Measurements from ENCODE around the gene IL12RB2.

IL12RB2 gene

GRCh38 chr1:67308136-67308535, 463 bp downstream of the IL12RB2 start:
- H4K91ac ChIP-seq (ENCODE audit: low read depth, low read length, poor library complexity) = no peak overlapping the region
- H3K79me1 ChIP-seq (ENCODE audit: low read depth, low read length) = no peaks in the 10 kb centered on the region
- no peak overlapping the region for H3K23ac ChIP-seq (ENCODE audit: low read depth, low read length, poor library complexity)
- H3K4me2 ChIP-seq (ENCODE audit: insufficient read depth, low read length, poor library complexity, severe bottlenecking) = peak overlapping the region; percentile 66
- no peak overlapping the region for H3K18ac ChIP-seq (ENCODE audit: low read length)
- no peak overlapping the region for H3K4me3 ChIP-seq (ENCODE audit: low read length in 2 of 2)
- peak overlapping the region; percentile 33 for H2AFZ ChIP-seq (ENCODE audit: low read length)
- H3K36me3 ChIP-seq (replicated peaks in 1 of 2; ENCODE audit: control insufficient read depth in 2 of 2, insufficient read depth in 2 of 2, low read length in 2 of 2) = no peaks in the 10 kb centered on the region
- no peak overlapping the region for H2AK5ac ChIP-seq (ENCODE audit: low read depth, low read length)
- no peak overlapping the region for H3K14ac ChIP-seq (ENCODE audit: low read length)
- H3K9ac ChIP-seq (ENCODE audit: low read depth, low read length, poor library complexity) = no peak overlapping the region
- no peak overlapping the region for H3K4ac ChIP-seq (ENCODE audit: low read length)
- H3K4me1 ChIP-seq (ENCODE audit: control insufficient read depth in 2 of 2, insufficient read depth in 1 of 2, low read depth in 1 of 2, low read length in 2 of 2) = peaks cover 0 to 3% of the 10 kb centered on the region in 2 donors
- no peak overlapping the region for H2BK15ac ChIP-seq (ENCODE audit: low read length)
- H3K9me3 ChIP-seq (replicated peaks in 1 of 2; ENCODE audit: control insufficient read depth in 2 of 2, insufficient read depth in 1 of 2, low read depth in 1 of 2, low read length in 2 of 2) = no peaks in the 10 kb centered on the region
- H2BK120ac ChIP-seq (ENCODE audit: low read depth, low read length) = no peak overlapping the region
- DNase-seq (ENCODE audit: low spot score) = no peak
- no peak overlapping the region for H2BK12ac ChIP-seq (ENCODE audit: low read length)
- peaks cover 3 to 75% (median 13%) of the 10 kb centered on the region in 3 experiments for H3K27me3 ChIP-seq (ENCODE audit: control insufficient read depth in 3 of 3, insufficient read depth in 3 of 3, low read depth in 1 of 3, low read length in 3 of 3)
- H4K8ac ChIP-seq (ENCODE audit: low read depth, low read length) = no peak overlapping the region
- no peak overlapping the region for H3K27ac ChIP-seq (replicated peaks; ENCODE audit: low read length)
- no CpG with 5 or more reads among the region's 15 CpGs for WGBS, 2 donors (ENCODE audit: extremely low coverage in 2 of 2, insufficient read length in 2 of 2, insufficient replicate concordance in 1 of 2)
- no peak overlapping the region for H2BK5ac ChIP-seq (ENCODE audit: low read length)

GRCh38 chr1:67312615-67313014, 4.9 kb downstream of the IL12RB2 start:
- no peak overlapping the region for H2BK15ac ChIP-seq (ENCODE audit: low read length)
- no peak overlapping the region for H3K9ac ChIP-seq (ENCODE audit: low read depth, low read length, poor library complexity)
- H3K4me2 ChIP-seq (ENCODE audit: insufficient read depth, low read length, poor library complexity, severe bottlenecking) = no peak overlapping the region
- no peak overlapping the region for H3K23ac ChIP-seq (ENCODE audit: low read depth, low read length, poor library complexity)
- no peak overlapping the region for H4K8ac ChIP-seq (ENCODE audit: low read depth, low read length)
- H2BK12ac ChIP-seq (ENCODE audit: low read length) = no peak overlapping the region
- no peaks in the 10 kb centered on the region for H3K4me1 ChIP-seq (ENCODE audit: control insufficient read depth in 2 of 2, insufficient read depth in 1 of 2, low read depth in 1 of 2, low read length in 2 of 2)
- H3K4ac ChIP-seq (ENCODE audit: low read length) = no peak overlapping the region
- no peak overlapping the region for H2BK5ac ChIP-seq (ENCODE audit: low read length)
- no peak overlapping the region for H3K27ac ChIP-seq (replicated peaks; ENCODE audit: low read length)
- H2AK5ac ChIP-seq (ENCODE audit: low read depth, low read length) = no peak overlapping the region
- H3K14ac ChIP-seq (ENCODE audit: low read length) = no peak overlapping the region
- no peak overlapping the region for H3K4me3 ChIP-seq (ENCODE audit: low read length in 2 of 2)
- no peak overlapping the region for H3K18ac ChIP-seq (ENCODE audit: low read length)
- no peaks in the 10 kb centered on the region for H3K36me3 ChIP-seq (replicated peaks in 1 of 2; ENCODE audit: control insufficient read depth in 2 of 2, insufficient read depth in 2 of 2, low read length in 2 of 2)
- H2BK120ac ChIP-seq (ENCODE audit: low read depth, low read length) = no peak overlapping the region
- DNase-seq (ENCODE audit: low spot score) = no peak
- no peaks in the 10 kb centered on the region for H3K79me1 ChIP-seq (ENCODE audit: low read depth, low read length)
- WGBS, 2 donors (ENCODE audit: extremely low coverage in 2 of 2, insufficient read length in 2 of 2, insufficient replicate concordance in 1 of 2) = no CpG with 5 or more reads among the region's 2 CpGs
- H4K91ac ChIP-seq (ENCODE audit: low read depth, low read length, poor library complexity) = no peak overlapping the region
- peaks cover 0 to 68% (median 6%) of the 10 kb centered on the region in 3 experiments for H3K27me3 ChIP-seq (ENCODE audit: control insufficient read depth in 3 of 3, insufficient read depth in 3 of 3, low read depth in 1 of 3, low read length in 3 of 3)
- no peaks in the 10 kb centered on the region for H3K9me3 ChIP-seq (replicated peaks in 1 of 2; ENCODE audit: control insufficient read depth in 2 of 2, insufficient read depth in 1 of 2, low read depth in 1 of 2, low read length in 2 of 2)
- no peak overlapping the region for H2AFZ ChIP-seq (ENCODE audit: low read length)

GRCh38 chr1:67313934-67314671, 6.4 kb downstream of the IL12RB2 start:
- no peak overlapping the region for H3K4me3 ChIP-seq (ENCODE audit: low read length in 2 of 2)
- no peak overlapping the region for H2BK15ac ChIP-seq (ENCODE audit: low read length)
- no peak for DNase-seq (ENCODE audit: low spot score)
- no peak overlapping the region for H2BK12ac ChIP-seq (ENCODE audit: low read length)
- H4K91ac ChIP-seq (ENCODE audit: low read depth, low read length, poor library complexity) = no peak overlapping the region
- no peak overlapping the region for H3K18ac ChIP-seq (ENCODE audit: low read length)
- H3K9me3 ChIP-seq (replicated peaks in 1 of 2; ENCODE audit: control insufficient read depth in 2 of 2, insufficient read depth in 1 of 2, low read depth in 1 of 2, low read length in 2 of 2) = no peaks in the 10 kb centered on the region
- no peak overlapping the region for H2AFZ ChIP-seq (ENCODE audit: low read length)
- H3K79me1 ChIP-seq (ENCODE audit: low read depth, low read length) = no peaks in the 10 kb centered on the region
- no peak overlapping the region for H3K9ac ChIP-seq (ENCODE audit: low read depth, low read length, poor library complexity)
- no peaks in the 10 kb centered on the region for H3K36me3 ChIP-seq (replicated peaks in 1 of 2; ENCODE audit: control insufficient read depth in 2 of 2, insufficient read depth in 2 of 2, low read length in 2 of 2)
- H3K4ac ChIP-seq (ENCODE audit: low read length) = no peak overlapping the region
- no peak overlapping the region for H3K27ac ChIP-seq (replicated peaks; ENCODE audit: low read length)
- H3K23ac ChIP-seq (ENCODE audit: low read depth, low read length, poor library complexity) = no peak overlapping the region
- H4K8ac ChIP-seq (ENCODE audit: low read depth, low read length) = no peak overlapping the region
- WGBS, 2 donors (ENCODE audit: extremely low coverage in 2 of 2, insufficient read length in 2 of 2, insufficient replicate concordance in 1 of 2) = no CpG with 5 or more reads among the region's 8 CpGs
- H2AK5ac ChIP-seq (ENCODE audit: low read depth, low read length) = no peak overlapping the region
- no peak overlapping the region for H2BK120ac ChIP-seq (ENCODE audit: low read depth, low read length)
- no peaks in the 10 kb centered on the region for H3K4me1 ChIP-seq (ENCODE audit: control insufficient read depth in 2 of 2, insufficient read depth in 1 of 2, low read depth in 1 of 2, low read length in 2 of 2)
- H2BK5ac ChIP-seq (ENCODE audit: low read length) = no peak overlapping the region
- no peak overlapping the region for H3K4me2 ChIP-seq (ENCODE audit: insufficient read depth, low read length, poor library complexity, severe bottlenecking)
- no peak overlapping the region for H3K14ac ChIP-seq (ENCODE audit: low read length)
- H3K27me3 ChIP-seq (ENCODE audit: control insufficient read depth in 3 of 3, insufficient read depth in 3 of 3, low read depth in 1 of 3, low read length in 3 of 3) = peaks cover 0 to 58% (median 0%) of the 10 kb centered on the region in 3 experiments

GRCh38 chr1:67314696-67315095, 7.0 kb downstream of the IL12RB2 start:
- Histone ChIP-seq H3K18ac (ENCODE audit: low read length) (no peak overlapping the region), H2BK15ac (ENCODE audit: low read length) (no peak overlapping the region), H4K8ac (ENCODE audit: low read depth, low read length) (no peak overlapping the region), H3K4ac (ENCODE audit: low read length) (no peak overlapping the region), H3K4me2 (ENCODE audit: insufficient read depth, low read length, poor library complexity, severe bottlenecking) (no peak overlapping the region), H4K91ac (ENCODE audit: low read depth, low read length, poor library complexity) (no peak overlapping the region), H3K36me3 (replicated peaks in 1 of 2; ENCODE audit: control insufficient read depth in 2 of 2, insufficient read depth in 2 of 2, low read length in 2 of 2) (no peaks in the 10 kb centered on the region), H3K27ac (replicated peaks; ENCODE audit: low read length) (no peak overlapping the region), H3K79me1 (ENCODE audit: low read depth, low read length) (no peaks in the 10 kb centered on the region), H3K23ac (ENCODE audit: low read depth, low read length, poor library complexity) (no peak overlapping the region), H3K4me3 (ENCODE audit: low read length in 2 of 2) (no peak overlapping the region), H2AK5ac (ENCODE audit: low read depth, low read length) (no peak overlapping the region), H3K14ac (ENCODE audit: low read length) (no peak overlapping the region), H3K27me3 (ENCODE audit: control insufficient read depth in 3 of 3, insufficient read depth in 3 of 3, low read depth in 1 of 3, low read length in 3 of 3) (peaks cover 0 to 55% (median 0%) of the 10 kb centered on the region in 3 experiments), H2BK12ac (ENCODE audit: low read length) (no peak overlapping the region), H2BK5ac (ENCODE audit: low read length) (no peak overlapping the region), H2BK120ac (ENCODE audit: low read depth, low read length) (no peak overlapping the region), H2AFZ (ENCODE audit: low read length) (no peak overlapping the region), H3K4me1 (ENCODE audit: control insufficient read depth in 2 of 2, insufficient read depth in 1 of 2, low read depth in 1 of 2, low read length in 2 of 2) (no peaks in the 10 kb centered on the region), H3K9ac (ENCODE audit: low read depth, low read length, poor library complexity) (no peak overlapping the region), H3K9me3 (replicated peaks in 1 of 2; ENCODE audit: control insufficient read depth in 2 of 2, insufficient read depth in 1 of 2, low read depth in 1 of 2, low read length in 2 of 2) (no peaks in the 10 kb centered on the region)
- WGBS, 2 donors (ENCODE audit: extremely low coverage in 2 of 2, insufficient read length in 2 of 2, insufficient replicate concordance in 1 of 2) = no CpG with 5 or more reads among the region's 5 CpGs
- DNase-seq (ENCODE audit: low spot score) = no peak
